Glomerular endothelial cell (primary cell): ENCODE results near the gene C3orf20. TPM values are rescaled to one million over a fixed set of nuclear protein-coding genes. Genes with fewer than 3 reads are reported as not detected.

Source experiments
- DNase-seq: peaks from one replicate; pipeline ENCODE4 v3.0.0-alpha.2; 2011; ENCODE audit warnings: low read depth, low spot score; ENCODE audit errors: extremely low read depth
- total RNA-seq: library from RNA; depleted of rRNA; stranded (reverse); fragments of >200 nt; gene quantifications from 2 replicates; pipeline ENCODE4 v1.2.3, GENCODE V29; 2015

Gene C3orf20
- total RNA-seq, 1 donor from 2014 or later, result not detected

GRCh38 chr3:14810070-14810791 lies 135.3 kb downstream of the C3orf20 start:
- no peak for DNase-seq

DNA sequence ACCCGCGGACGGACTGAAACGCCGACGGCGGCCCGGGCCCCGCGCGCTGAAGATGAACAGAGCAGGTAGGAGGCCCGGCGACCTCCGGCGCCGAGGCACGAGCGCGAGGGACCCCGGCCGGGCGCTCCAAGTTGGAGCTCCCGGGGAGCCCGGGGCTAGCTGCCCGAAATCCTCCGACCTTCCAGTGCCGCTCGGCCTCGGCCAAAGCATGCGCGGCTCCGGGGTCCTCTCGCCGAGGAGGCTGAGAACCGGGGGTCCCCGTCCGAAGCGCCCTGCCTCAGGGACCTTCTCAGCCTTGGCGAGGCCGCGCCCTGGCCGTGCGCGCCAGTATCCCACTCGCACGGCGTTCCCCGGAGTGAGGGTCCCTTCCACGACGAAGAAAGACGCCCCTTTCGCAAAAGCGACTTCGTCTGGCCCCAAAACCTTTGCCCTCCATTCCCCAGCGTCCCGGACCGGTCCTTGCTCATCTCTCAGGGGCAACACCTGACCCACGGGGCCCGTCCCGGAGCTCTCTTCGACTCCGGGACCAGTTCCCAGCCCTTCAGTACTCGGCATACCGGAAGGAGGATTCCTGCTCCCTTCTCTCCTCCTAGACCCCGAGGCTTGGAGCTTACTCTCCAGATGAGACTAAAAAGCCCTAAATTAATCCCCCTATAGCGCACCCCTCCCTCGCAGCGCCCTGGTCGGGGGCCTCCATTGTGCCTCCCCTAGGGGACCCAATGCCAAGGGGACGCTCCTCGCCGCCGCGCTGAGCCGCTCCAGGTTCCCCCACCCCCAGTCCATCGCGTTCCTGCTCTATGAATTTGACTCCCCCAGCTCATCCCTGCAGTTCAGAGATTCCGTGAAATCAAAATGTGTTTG lies 136.1 kb downstream of the C3orf20 start:
- no peak for DNase-seq

DNA sequence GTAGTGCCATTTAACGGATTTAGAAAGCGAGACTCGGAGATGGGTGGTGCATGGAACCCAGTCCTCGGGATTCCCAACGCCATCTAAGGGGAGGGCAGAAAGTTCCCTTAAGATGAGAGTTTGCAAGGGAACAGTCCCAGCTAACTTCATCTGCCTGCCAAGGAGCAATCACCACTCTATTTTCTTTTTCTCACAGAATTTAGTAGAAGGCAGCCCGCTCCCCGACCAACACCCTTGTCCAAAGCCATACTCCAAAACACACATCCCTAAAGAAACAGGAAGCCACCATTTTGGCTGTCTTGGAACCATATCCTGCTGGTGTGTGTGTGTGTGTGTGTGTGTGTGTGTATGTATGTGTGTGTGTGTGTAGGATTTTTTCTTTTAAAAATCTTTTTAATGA lies 136.7 kb downstream of the C3orf20 start:
- DNase-seq, result no peak

DNA sequence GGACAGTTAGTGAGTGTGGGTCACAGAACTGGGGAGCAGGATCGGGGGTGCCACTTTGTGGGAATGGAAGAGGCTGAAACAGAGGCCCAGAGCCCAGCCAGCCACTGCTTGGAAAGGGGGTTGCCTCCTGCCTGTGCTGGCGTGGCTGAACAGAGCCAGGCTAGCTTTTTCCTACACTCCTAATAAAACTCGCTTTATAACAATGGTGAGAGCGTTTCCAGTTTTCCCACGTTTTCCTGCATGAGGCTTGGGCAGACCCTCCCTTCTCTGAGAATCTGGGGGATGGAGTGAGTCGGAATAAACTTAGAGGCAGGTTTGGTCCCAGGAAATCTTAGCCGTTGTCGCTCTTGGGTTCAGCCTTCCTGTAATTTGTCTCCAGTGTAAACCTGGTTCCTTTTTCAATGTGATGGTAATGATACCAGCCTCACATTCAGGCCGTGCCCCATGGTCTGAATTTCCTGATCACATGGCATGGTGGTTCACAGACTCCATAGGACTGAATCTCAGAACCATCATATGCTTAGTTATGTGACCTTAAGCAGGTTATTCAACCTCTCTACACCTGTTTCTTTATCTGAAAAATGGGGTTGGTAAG lies 137.4 kb downstream of the C3orf20 start:
- no peak for DNase-seq

GRCh38 chr3:14814411-14814871 lies 139.5 kb downstream of the C3orf20 start:
- DNase-seq, result no peak

DNA sequence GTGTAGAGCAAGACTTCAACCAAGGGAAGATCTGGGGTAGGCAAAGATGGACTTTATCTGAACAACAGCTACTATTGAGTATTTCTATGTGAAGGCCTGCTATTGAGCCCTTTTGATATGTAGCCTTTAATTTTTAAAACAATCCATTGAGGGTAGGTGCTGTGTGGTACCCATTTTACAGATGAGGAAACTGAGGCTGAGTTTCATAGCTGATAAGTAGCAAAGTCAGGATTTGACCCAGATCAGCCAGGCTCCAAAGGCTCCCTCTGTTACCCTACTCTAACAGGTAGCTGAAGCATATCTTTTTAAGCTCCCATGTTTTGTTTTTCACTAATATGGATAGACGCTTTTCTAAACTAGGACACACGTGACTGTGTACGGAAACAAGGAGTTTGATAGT lies 141.4 kb downstream of the C3orf20 start:
- DNase-seq, result no peak

GRCh38 chr3:14818804-14819500 lies 144.0 kb downstream of the C3orf20 start, which contains the start of gene FGD5:
Gene FGD5, plus strand, starts transcription at chr3:14818962. Its CDS starts 110 bp downstream, at chr3:14819072.
- DNase-seq, result no peak

DNA sequence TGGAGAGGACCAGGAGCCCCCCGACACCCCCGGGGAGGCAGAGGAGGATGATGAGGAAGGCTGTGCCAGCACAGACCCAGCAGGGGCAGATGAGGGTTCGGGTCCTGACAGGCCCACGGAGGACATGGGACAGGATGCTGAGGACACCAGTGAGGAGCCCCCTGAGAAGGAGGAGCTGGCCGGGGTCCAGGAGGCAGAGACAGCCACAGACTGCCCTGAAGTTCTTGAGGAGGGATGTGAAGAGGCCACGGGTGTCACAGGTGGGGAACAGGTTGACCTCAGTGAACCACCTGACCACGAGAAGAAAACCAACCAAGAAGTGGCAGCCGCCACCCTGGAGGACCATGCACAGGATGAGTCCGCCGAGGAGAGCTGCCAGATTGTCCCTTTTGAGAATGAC lies 144.7 kb downstream of the C3orf20 start:
- no peak for DNase-seq

- DNase-seq, result no peak
Observed at GRCh38 chr3:14820156-14820555, 145.2 kb downstream of the C3orf20 start.

- DNase-seq, result no peak
Observed at GRCh38 chr3:14821151-14821550, 146.2 kb downstream of the C3orf20 start.

- no peak for DNase-seq
Observed at GRCh38 chr3:14822134-14822533, 147.2 kb downstream of the C3orf20 start.

Other genes with a start within 250 kb of the C3orf20 start
- 0.06 TPM in 1 of 2 replicates, not detected in the other for gene GRIP2, start 134.8 kb upstream of the C3orf20 start, total RNA-seq
- 5.5 and 11.4 TPM in 2 replicates for gene CCDC174, start 23.4 kb upstream of the C3orf20 start, total RNA-seq
- gene FGD5, start 143.8 kb downstream of the C3orf20 start, total RNA-seq, result 72.1 and 109 TPM in 2 replicates